Measurements from ENCODE around the gene FAM117B. TPM values are rescaled to one million over a fixed set of nuclear protein-coding genes. Genes with fewer than 3 reads are reported as not detected.

The FAM117B gene
- total RNA-seq, 1 experiment from 2014 or later, result 2.4 TPM

DNA sequence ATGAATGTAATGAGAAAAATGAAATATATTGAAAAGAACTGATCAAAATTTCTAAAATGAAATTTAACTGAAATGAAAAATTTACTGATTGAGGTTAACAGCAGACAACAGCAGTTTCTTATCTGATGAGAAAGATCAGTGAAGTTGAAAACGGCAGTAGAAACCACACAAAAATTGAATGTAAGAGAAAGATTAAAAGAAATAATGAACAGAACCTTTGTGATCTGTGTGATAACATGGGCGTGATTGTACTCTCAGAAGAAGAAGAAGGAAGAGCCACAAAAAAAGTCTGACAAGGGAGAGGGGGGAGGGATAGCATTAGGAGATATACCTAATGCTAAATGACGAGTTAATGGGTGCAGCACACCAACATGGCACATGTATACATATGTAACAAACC, 45.2 kb downstream of the FAM117B start:
- Mint-ChIP-seq H3K4me1 (ENCODE audit: insufficient read depth, unreplicated experiment) (no peaks in the 10 kb centered on the region), H3K36me3 (ENCODE audit: insufficient read depth, unreplicated experiment) (no peaks in the 10 kb centered on the region), H3K27ac (ENCODE audit: low read depth, unreplicated experiment) (no peak overlapping the region), H3K27me3 (ENCODE audit: insufficient read depth, unreplicated experiment) (no peaks in the 10 kb centered on the region), H3K9me3 (ENCODE audit: unreplicated experiment) (peaks cover 22% of the 10 kb centered on the region), H3K4me3 (ENCODE audit: unreplicated experiment) (no peak overlapping the region)
- intact Hi-C loops (cut with micrococcal nuclease), result no loop called here
- ChIA-PET POLR2A (interaction anchor here (0.7 kb wide), 1 partner anchor 439 kb away, joined by 3 read pairs; no protein-coding TSS in a partner anchor), CTCF (interaction anchor here (1.2 kb wide), 1 partner anchor 91 kb away, joined by 4 read pairs; no protein-coding TSS in a partner anchor)
- no peak for DNase-seq (ENCODE audit: unreplicated experiment)
- BruUV-seq (replicated peaks), result no TSS peak
- TF ChIP-seq, protein P1, sequence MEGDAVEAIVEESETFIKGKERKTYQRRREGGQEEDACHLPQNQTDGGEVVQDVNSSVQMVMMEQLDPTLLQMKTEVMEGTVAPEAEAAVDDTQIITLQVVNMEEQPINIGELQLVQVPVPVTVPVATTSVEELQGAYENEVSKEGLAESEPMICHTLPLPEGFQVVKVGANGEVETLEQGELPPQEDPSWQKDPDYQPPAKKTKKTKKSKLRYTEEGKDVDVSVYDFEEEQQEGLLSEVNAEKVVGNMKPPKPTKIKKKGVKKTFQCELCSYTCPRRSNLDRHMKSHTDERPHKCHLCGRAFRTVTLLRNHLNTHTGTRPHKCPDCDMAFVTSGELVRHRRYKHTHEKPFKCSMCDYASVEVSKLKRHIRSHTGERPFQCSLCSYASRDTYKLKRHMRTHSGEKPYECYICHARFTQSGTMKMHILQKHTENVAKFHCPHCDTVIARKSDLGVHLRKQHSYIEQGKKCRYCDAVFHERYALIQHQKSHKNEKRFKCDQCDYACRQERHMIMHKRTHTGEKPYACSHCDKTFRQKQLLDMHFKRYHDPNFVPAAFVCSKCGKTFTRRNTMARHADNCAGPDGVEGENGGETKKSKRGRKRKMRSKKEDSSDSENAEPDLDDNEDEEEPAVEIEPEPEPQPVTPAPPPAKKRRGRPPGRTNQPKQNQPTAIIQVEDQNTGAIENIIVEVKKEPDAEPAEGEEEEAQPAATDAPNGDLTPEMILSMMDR (IDR thresholded peaks at IDR 0.05; ENCODE audit: unreplicated experiment), result no peak

DNA sequence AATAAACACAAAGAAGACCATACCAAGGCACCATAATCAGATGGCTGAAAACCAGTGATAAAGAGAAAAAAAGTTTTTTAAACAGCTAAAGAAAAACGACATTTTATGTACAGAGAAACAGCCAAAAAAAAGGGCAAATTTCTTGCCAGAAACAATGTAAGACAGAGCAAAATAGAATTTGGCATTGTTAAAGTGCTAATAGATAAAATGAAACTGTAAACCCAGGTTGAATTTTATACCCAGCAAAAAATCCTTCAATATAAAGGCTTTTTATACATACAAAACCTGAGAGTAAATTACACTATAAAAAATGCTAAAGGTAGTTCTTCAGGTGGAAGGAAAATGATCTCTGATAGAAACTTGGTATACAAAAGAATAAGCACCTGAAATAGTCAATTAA, 45.7 kb downstream of the FAM117B start:
- Mint-ChIP-seq H3K27me3 (ENCODE audit: insufficient read depth, unreplicated experiment) (no peaks in the 10 kb centered on the region), H3K36me3 (ENCODE audit: insufficient read depth, unreplicated experiment) (no peaks in the 10 kb centered on the region), H3K4me1 (ENCODE audit: insufficient read depth, unreplicated experiment) (no peaks in the 10 kb centered on the region), H3K4me3 (ENCODE audit: unreplicated experiment) (no peak overlapping the region), H3K9me3 (ENCODE audit: unreplicated experiment) (peaks cover 17% of the 10 kb centered on the region), H3K27ac (ENCODE audit: low read depth, unreplicated experiment) (no peak overlapping the region)
- no peak for DNase-seq (ENCODE audit: unreplicated experiment)
- ChIA-PET CTCF (interaction anchor here (1.2 kb wide), 1 partner anchor 92 kb away, joined by 4 read pairs; no protein-coding TSS in a partner anchor), POLR2A (interaction anchor here (0.7 kb wide), 2 partner anchors 48 to 438 kb away, joined by 3 read pairs; no protein-coding TSS in a partner anchor)
- intact Hi-C loops (cut with micrococcal nuclease), result no loop called here
- TF ChIP-seq, protein P1 (IDR thresholded peaks at IDR 0.05; ENCODE audit: unreplicated experiment), result no peak
- BruUV-seq (replicated peaks), result no TSS peak

DNA sequence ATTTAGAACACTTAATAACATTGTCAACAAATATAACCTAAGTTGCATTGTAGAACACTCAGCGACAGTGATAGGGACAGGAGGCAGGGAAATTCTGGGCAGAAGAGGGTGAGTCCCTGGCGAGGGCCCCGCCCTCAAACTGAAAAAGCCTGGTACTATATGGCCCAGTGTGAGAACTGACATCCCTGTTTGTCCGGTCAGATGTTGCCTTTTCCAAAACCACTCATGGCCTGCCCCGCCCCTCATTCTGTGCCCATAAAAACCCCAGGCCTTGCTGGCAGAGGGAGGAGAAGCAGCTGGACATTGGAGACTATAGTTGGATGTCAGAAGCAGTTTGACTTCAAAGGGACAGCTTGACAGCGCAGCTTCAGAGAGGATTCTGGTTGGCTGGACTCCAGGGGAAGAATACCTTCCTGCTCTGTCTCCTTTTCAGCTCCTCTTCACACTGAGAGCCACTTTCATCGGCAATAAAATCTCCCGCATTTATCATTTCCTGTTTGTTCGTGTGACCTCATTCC, 47.0 kb downstream of the FAM117B start:
- ChIA-PET CTCF (no interaction called here), POLR2A (no interaction called here)
- H3K4me1 Mint-ChIP-seq (ENCODE audit: insufficient read depth, unreplicated experiment), result no peaks in the 10 kb centered on the region
- H3K27ac Mint-ChIP-seq (ENCODE audit: low read depth, unreplicated experiment), result no peak overlapping the region
- intact Hi-C loops (cut with micrococcal nuclease), result no loop called here
- no peaks in the 10 kb centered on the region for H3K27me3 Mint-ChIP-seq (ENCODE audit: insufficient read depth, unreplicated experiment)
- TF ChIP-seq, protein P1 (IDR thresholded peaks at IDR 0.05; ENCODE audit: unreplicated experiment), result no peak
- peaks cover 15% of the 10 kb centered on the region for H3K9me3 Mint-ChIP-seq (ENCODE audit: unreplicated experiment)
- H3K36me3 Mint-ChIP-seq (ENCODE audit: insufficient read depth, unreplicated experiment), result no peaks in the 10 kb centered on the region
- BruUV-seq (replicated peaks), result no TSS peak
- DNase-seq (ENCODE audit: unreplicated experiment), result no peak
- H3K4me3 Mint-ChIP-seq (ENCODE audit: unreplicated experiment), result no peak overlapping the region

DNA sequence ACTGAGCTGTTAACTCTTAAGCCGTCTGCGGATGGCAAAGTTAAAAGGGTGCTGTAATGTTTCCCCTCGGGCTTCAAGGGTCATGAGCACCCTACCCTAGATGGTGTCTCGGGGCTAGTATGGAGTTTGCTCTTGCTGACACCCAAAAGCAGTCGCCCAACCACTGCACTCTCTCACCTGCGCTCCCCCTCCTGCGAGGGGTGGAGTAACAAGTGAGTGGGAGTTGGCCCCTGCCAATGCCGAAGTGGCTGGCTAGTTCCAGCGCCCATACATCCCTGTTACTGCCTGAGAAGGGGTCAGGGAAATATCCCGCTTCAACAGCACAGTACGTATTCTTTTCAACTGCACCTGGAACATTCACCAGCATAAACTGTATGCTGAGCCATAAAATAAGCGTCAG, 47.5 kb downstream of the FAM117B start:
- TF ChIP-seq, protein P1 (IDR thresholded peaks at IDR 0.05; ENCODE audit: unreplicated experiment), result no peak
- no peaks in the 10 kb centered on the region for H3K4me1 Mint-ChIP-seq (ENCODE audit: insufficient read depth, unreplicated experiment)
- intact Hi-C loops (cut with micrococcal nuclease), result no loop called here
- H3K27ac Mint-ChIP-seq (ENCODE audit: low read depth, unreplicated experiment), result no peak overlapping the region
- no peaks in the 10 kb centered on the region for H3K27me3 Mint-ChIP-seq (ENCODE audit: insufficient read depth, unreplicated experiment)
- no peak for DNase-seq (ENCODE audit: unreplicated experiment)
- POLR2A ChIA-PET, result no interaction called here
- BruUV-seq (replicated peaks), result no TSS peak
- CTCF ChIA-PET, result no interaction called here
- H3K4me3 Mint-ChIP-seq (ENCODE audit: unreplicated experiment), result no peak overlapping the region
- no peaks in the 10 kb centered on the region for H3K36me3 Mint-ChIP-seq (ENCODE audit: insufficient read depth, unreplicated experiment)
- peaks cover 15% of the 10 kb centered on the region for H3K9me3 Mint-ChIP-seq (ENCODE audit: unreplicated experiment)
